Measurements from ENCODE around the gene SYT15.
"Not testable (repeated sequence)": the region's sequence is repeated elsewhere in the genome, so short reads cannot be mapped to it uniquely, and the experiment has no call there.

DNA sequence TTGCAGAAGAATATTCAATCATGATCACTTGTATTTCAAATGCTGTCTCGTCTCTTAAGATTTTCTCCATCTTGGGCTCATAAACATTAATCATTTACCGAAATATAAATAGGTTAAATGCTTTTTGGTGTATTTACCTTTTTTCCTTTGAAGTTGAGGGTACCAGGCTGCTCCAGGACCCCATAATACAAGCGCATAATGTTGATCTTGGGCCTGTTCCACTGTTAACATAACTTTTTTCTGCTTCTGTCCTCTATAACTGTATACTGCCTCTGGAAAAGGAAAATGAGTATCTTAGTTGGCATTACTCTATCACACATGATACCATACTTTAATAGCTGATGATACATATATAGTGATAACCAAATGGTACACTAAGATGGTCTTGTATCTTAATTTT is 51.9 kb downstream of the SYT15 start:
- not testable (repeated sequence) for TF ChIP-seq POLR2AphosphoS5 (IDR thresholded peaks at IDR 0.05; ENCODE audit: low read depth, low read length); SIN3A (IDR thresholded peaks at IDR 0.05; ENCODE audit: borderline replicate concordance, insufficient read depth, low read depth, low read length)
- TF ChIP-seq, protein P1, sequence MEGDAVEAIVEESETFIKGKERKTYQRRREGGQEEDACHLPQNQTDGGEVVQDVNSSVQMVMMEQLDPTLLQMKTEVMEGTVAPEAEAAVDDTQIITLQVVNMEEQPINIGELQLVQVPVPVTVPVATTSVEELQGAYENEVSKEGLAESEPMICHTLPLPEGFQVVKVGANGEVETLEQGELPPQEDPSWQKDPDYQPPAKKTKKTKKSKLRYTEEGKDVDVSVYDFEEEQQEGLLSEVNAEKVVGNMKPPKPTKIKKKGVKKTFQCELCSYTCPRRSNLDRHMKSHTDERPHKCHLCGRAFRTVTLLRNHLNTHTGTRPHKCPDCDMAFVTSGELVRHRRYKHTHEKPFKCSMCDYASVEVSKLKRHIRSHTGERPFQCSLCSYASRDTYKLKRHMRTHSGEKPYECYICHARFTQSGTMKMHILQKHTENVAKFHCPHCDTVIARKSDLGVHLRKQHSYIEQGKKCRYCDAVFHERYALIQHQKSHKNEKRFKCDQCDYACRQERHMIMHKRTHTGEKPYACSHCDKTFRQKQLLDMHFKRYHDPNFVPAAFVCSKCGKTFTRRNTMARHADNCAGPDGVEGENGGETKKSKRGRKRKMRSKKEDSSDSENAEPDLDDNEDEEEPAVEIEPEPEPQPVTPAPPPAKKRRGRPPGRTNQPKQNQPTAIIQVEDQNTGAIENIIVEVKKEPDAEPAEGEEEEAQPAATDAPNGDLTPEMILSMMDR (IDR thresholded peaks at IDR 0.05), result not testable (repeated sequence)
- TF ChIP-seq, protein P2, sequence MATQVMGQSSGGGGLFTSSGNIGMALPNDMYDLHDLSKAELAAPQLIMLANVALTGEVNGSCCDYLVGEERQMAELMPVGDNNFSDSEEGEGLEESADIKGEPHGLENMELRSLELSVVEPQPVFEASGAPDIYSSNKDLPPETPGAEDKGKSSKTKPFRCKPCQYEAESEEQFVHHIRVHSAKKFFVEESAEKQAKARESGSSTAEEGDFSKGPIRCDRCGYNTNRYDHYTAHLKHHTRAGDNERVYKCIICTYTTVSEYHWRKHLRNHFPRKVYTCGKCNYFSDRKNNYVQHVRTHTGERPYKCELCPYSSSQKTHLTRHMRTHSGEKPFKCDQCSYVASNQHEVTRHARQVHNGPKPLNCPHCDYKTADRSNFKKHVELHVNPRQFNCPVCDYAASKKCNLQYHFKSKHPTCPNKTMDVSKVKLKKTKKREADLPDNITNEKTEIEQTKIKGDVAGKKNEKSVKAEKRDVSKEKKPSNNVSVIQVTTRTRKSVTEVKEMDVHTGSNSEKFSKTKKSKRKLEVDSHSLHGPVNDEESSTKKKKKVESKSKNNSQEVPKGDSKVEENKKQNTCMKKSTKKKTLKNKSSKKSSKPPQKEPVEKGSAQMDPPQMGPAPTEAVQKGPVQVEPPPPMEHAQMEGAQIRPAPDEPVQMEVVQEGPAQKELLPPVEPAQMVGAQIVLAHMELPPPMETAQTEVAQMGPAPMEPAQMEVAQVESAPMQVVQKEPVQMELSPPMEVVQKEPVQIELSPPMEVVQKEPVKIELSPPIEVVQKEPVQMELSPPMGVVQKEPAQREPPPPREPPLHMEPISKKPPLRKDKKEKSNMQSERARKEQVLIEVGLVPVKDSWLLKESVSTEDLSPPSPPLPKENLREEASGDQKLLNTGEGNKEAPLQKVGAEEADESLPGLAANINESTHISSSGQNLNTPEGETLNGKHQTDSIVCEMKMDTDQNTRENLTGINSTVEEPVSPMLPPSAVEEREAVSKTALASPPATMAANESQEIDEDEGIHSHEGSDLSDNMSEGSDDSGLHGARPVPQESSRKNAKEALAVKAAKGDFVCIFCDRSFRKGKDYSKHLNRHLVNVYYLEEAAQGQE (IDR thresholded peaks at IDR 0.05; ENCODE audit: insufficient read depth in 1 of 2, low read depth in 2 of 2, low read length in 1 of 2), result not testable (repeated sequence)
